H1 (cell line): Measurements from ENCODE around the gene HIBADH. TPM values are rescaled to one million over a fixed set of nuclear protein-coding genes. Genes with fewer than 3 reads are reported as not detected.

Experiments used
- CTCF ChIA-PET: fragments of 300-600 bp; sonication (Branson Sonifier 250); formaldehyde crosslinking; loops from one replicate; lab custom pipeline; 2021; ENCODE audit not compliant: partially characterized antibody; lab: Charles Lee
- POLR2A ChIA-PET: fragments of 300-600 bp; sonication (Branson Sonifier 250); formaldehyde crosslinking; loops from one replicate; lab custom pipeline; 2021; ENCODE audit warnings: inconsistent platforms; ENCODE audit not compliant: partially characterized antibody; lab: Charles Lee
- DNase-seq, 2 experiments: peaks; one replicate each; pipeline versions ENCODE4 v3.0.0 to v3.0.0-alpha.2; 2010 to 2022; ENCODE audit warnings: low spot score in 2 of 2, low read depth in 1 of 2, mixed read lengths in 1 of 2
- FAIRE-seq: peaks from 2 replicates; lab custom pipeline; 2011; peaks lifted over from hg19 to GRCh38; lab: Jason Lieb, UNC
- H2AFZ ChIP-seq: 2 replicates; pipeline ENCODE4 v1.8.1; 2012; ENCODE audit warnings: low read length, inconsistent platforms
- H2AK5ac ChIP-seq: 2 replicates; pipeline ENCODE4 v1.6.1; 2013; ENCODE audit warnings: low read depth, low read length
- H2BK120ac ChIP-seq: replicated peaks from 2 replicates; pipeline ENCODE3; 2013; ENCODE audit warnings: low read depth, low read length, inconsistent platforms
- H2BK12ac ChIP-seq: 2 replicates; pipeline ENCODE4 v1.6.1; 2013; ENCODE audit warnings: low read depth, low read length
- H2BK15ac ChIP-seq: 2 replicates; pipeline ENCODE4 v1.6.1; 2013; ENCODE audit warnings: low read length
- H2BK20ac ChIP-seq: 2 replicates; pipeline ENCODE4 v1.6.1; 2013; ENCODE audit warnings: low read length
- H2BK5ac ChIP-seq: 2 replicates; pipeline ENCODE4 v1.6.1; 2013; ENCODE audit warnings: low read depth, low read length
- H3K14ac ChIP-seq: 2 replicates; pipeline ENCODE4 v1.6.1; 2013; ENCODE audit warnings: inconsistent platforms; ENCODE audit not compliant: insufficient read length
- H3K18ac ChIP-seq: 2 replicates; pipeline ENCODE4 v1.6.1; 2013; ENCODE audit warnings: low read length; ENCODE audit errors: extremely low read depth
- H3K23ac ChIP-seq: 2 replicates; pipeline ENCODE4 v1.6.1; 2013; ENCODE audit warnings: inconsistent platforms; ENCODE audit not compliant: insufficient read length
- H3K23me2 ChIP-seq: 2 replicates; pipeline ENCODE4 v1.6.1; 2013; ENCODE audit warnings: low read depth, low read length
- H3K27ac ChIP-seq: 2 replicates; pipeline ENCODE4 v1.6.1; 2011; ENCODE audit warnings: low read depth, low read length, inconsistent platforms
- H3K27me3 ChIP-seq, 4 experiments: replicated peaks in 1 of 4; 1 replicate in 1 of 4; 2 replicates in 3 of 4; pipeline versions ENCODE4 v1.6.1 to v1.8.1; 2011 to 2013; ENCODE audit warnings: low read length in 3 of 4, mild to moderate bottlenecking in 3 of 4, inconsistent platforms in 2 of 4, mixed read lengths in 2 of 4, moderate library complexity in 1 of 4; ENCODE audit not compliant: control insufficient read depth in 3 of 4, insufficient read depth in 3 of 4; ENCODE audit errors: extremely low read depth in 1 of 4
- H3K36me3 ChIP-seq, 4 experiments: 2 replicates each; pipeline versions ENCODE4 v1.6.1 to v1.8.1; 2011 to 2013; ENCODE audit warnings: mild to moderate bottlenecking in 4 of 4, low read length in 3 of 4, moderate library complexity in 2 of 4, control low read depth in 1 of 4, inconsistent platforms in 1 of 4; ENCODE audit not compliant: insufficient read depth in 4 of 4, control insufficient read depth in 2 of 4
- H3K4ac ChIP-seq: replicated peaks from 2 replicates; pipeline ENCODE3; 2013; ENCODE audit warnings: low read length, low read depth, mixed read lengths, inconsistent platforms; ENCODE audit not compliant: insufficient read length
- H3K4me1 ChIP-seq, 4 experiments: replicated peaks in 1 of 4; 1 replicate in 1 of 4; 2 replicates in 3 of 4; pipeline versions ENCODE4 v1.6.1 to v1.8.1; 2011 to 2013; ENCODE audit warnings: low read length in 3 of 4, inconsistent platforms in 2 of 4, mixed read lengths in 1 of 4; ENCODE audit not compliant: insufficient read depth in 4 of 4, control insufficient read depth in 3 of 4
- H3K4me2 ChIP-seq, 2 experiments: 2 replicates each; pipeline versions ENCODE4 v1.6.1 to v1.8.1; 2011 to 2013; ENCODE audit warnings: low read depth in 2 of 2, low read length in 2 of 2, control low read depth in 1 of 2, inconsistent platforms in 1 of 2, mild to moderate bottlenecking in 1 of 2; ENCODE audit not compliant: insufficient read depth in 1 of 2
- H3K4me3 ChIP-seq, 4 experiments: fragments of 200-600, 300-600 bp in 1 of 4; sonication (generic), shearing (Covaris generic), sonication (Bioruptor Twin) in 1 of 4; 2 replicates each; pipeline versions ENCODE4 v1.5.1 to v1.8.1; 2011 to 2016; ENCODE audit warnings: low read length in 4 of 4, low read depth in 3 of 4, control low read depth in 2 of 4, inconsistent platforms in 2 of 4, mild to moderate bottlenecking in 2 of 4, mixed read lengths in 1 of 4, moderate library complexity in 1 of 4; ENCODE audit not compliant: insufficient read depth in 2 of 4; ENCODE audit errors: extremely low read depth in 1 of 4
- H3K56ac ChIP-seq: replicated peaks from 2 replicates; pipeline ENCODE3; 2013; ENCODE audit warnings: low read depth, mild to moderate bottlenecking, mixed read lengths, low read length, inconsistent platforms; ENCODE audit not compliant: insufficient read length
- H3K79me1 ChIP-seq: 2 replicates; pipeline ENCODE4 v1.6.1; 2013; ENCODE audit warnings: low read depth, low read length, control low read depth
- H3K79me2 ChIP-seq, 2 experiments: 2 replicates each; pipeline versions ENCODE4 v1.6.1 to v1.8.1; 2012 to 2013; ENCODE audit warnings: low read length in 2 of 2, mild to moderate bottlenecking in 2 of 2, inconsistent platforms in 1 of 2; ENCODE audit not compliant: insufficient read depth in 2 of 2, control insufficient read depth in 1 of 2
- H3K9ac ChIP-seq, 4 experiments: replicated peaks in 1 of 4; 1 replicate in 1 of 4; 2 replicates in 3 of 4; pipeline versions ENCODE4 v1.6.1 to v1.8.1; 2011 to 2013; ENCODE audit warnings: low read depth in 3 of 4, low read length in 3 of 4, control low read depth in 2 of 4, mild to moderate bottlenecking in 2 of 4, moderate library complexity in 2 of 4, inconsistent platforms in 1 of 4; ENCODE audit errors: extremely low read depth in 1 of 4
- H3K9me3 ChIP-seq, 2 experiments: 2 replicates each; pipeline versions ENCODE4 v1.6.1 to v1.8.1; 2012 to 2013; ENCODE audit warnings: mild to moderate bottlenecking in 2 of 2, moderate library complexity in 2 of 2, control low read depth in 1 of 2, inconsistent platforms in 1 of 2, low read depth in 1 of 2, low read length in 1 of 2, mixed read lengths in 1 of 2; ENCODE audit not compliant: insufficient read depth in 2 of 2
- H4K20me1 ChIP-seq, 2 experiments: replicated peaks in 1 of 2; 2 replicates each; pipeline versions ENCODE3 to v1.8.1; 2011 to 2013; ENCODE audit warnings: inconsistent platforms in 2 of 2, low read length in 2 of 2, mild to moderate bottlenecking in 1 of 2; ENCODE audit not compliant: insufficient read depth in 2 of 2, control insufficient read depth in 1 of 2
- H4K5ac ChIP-seq: 2 replicates; pipeline ENCODE4 v1.6.1; 2013; ENCODE audit warnings: low read length, low read depth, mixed read lengths, inconsistent platforms; ENCODE audit not compliant: insufficient read length
- H4K8ac ChIP-seq: 2 replicates; pipeline ENCODE4 v1.8.0; 2013; ENCODE audit warnings: mild to moderate bottlenecking, moderate library complexity, low read length, inconsistent platforms; ENCODE audit not compliant: insufficient read depth; ENCODE audit errors: extremely low read depth
- H4K91ac ChIP-seq: replicated peaks from 2 replicates; pipeline ENCODE3; 2013; ENCODE audit warnings: low read length, mixed read lengths, inconsistent platforms; ENCODE audit not compliant: insufficient read length
- RBBP5 ChIP-seq: IDR thresholded peaks from 2 replicates; pipeline ENCODE4 v1.7.1; 2012; ENCODE audit warnings: low read depth, mild to moderate bottlenecking, inconsistent platforms, low read length, moderate library complexity, borderline replicate concordance
- WGBS, 2 experiments: shearing (Covaris generic) in 1 of 2; methylation state at CpG; one replicate each; pipeline versions ENCODE4 v1.1.6 to v1.1.7; 2013 to 2015; ENCODE audit warnings: low lambda C conversion rate in 2 of 2, mixed read lengths in 2 of 2, inconsistent platforms in 1 of 2, low coverage in 1 of 2, missing lambda C conversion rate in 1 of 2; ENCODE audit not compliant: insufficient replicate concordance in 2 of 2, insufficient coverage in 1 of 2, insufficient read length in 1 of 2; ENCODE audit errors: extremely low coverage in 1 of 2, missing lambda C conversion rate in 1 of 2; 5-methylcytosine and 5-hydroxymethylcytosine counted together
- polyA plus RNA-seq, 7 experiments: library from polyadenylated mRNA; depleted of rRNA in 3 of 7; stranded (reverse) in 5 of 7; unstranded in 2 of 7; fragments of >200 nt in 5 of 7; fragments of 200-250 nt in 2 of 7; gene quantifications; 1 replicate in 5 of 7; 2 replicates in 1 of 7; 4 replicates in 1 of 7; pipeline versions ENCODE4 v1.2.1 to v1.2.3, GENCODE V29; 2011 to 2013; ENCODE audit warnings: missing spikeins in 2 of 7, mixed read lengths in 2 of 7
- total RNA-seq: library from RNA; stranded (reverse); fragmentation: NEBNext Ultra II Directional; extraction: Animal tissue kit (Norgen Biotek cat#: 25700); gene quantifications from 2 replicates; pipeline ENCODE4 v1.2.1, GENCODE V29; 2021

The HIBADH gene
- total and polyA plus RNA-seq, 2 of the 8 experiments (the other 6 are each of a cell fraction or from before 2014, with no cell fraction given): 30.1 to 39.5 TPM

GRCh38 chr7:27547401-27547800 lies 115.3 kb downstream of the HIBADH start:
- Histone ChIP-seq H2BK12ac (no peak overlapping the region), H3K23me2 (no peaks in the 10 kb centered on the region), H3K18ac (no peak overlapping the region)
- no peak for TF ChIP-seq RBBP5
- TF ChIP-seq, all 59 proteins: peak for 0
- H4K5ac ChIP-seq: no peak overlapping the region
- H4K8ac ChIP-seq: no peak overlapping the region
- no peak overlapping the region for H3K56ac ChIP-seq
- no peaks in the 10 kb centered on the region for H3K79me2 ChIP-seq
- H3K23ac ChIP-seq: no peak overlapping the region
- no peak overlapping the region for H3K4me2 ChIP-seq
- H2AK5ac ChIP-seq: no peak overlapping the region
- no peak for DNase-seq
- no peak overlapping the region for H3K14ac ChIP-seq
- H2AFZ ChIP-seq: no peak overlapping the region
- ChIA-PET POLR2A (no interaction called here), CTCF (no interaction called here)
- no peaks in the 10 kb centered on the region for H3K9me3 ChIP-seq
- no peaks in the 10 kb centered on the region for H4K20me1 ChIP-seq
- no peak overlapping the region for H2BK5ac ChIP-seq
- FAIRE-seq: no peak
- no peak overlapping the region for H4K91ac ChIP-seq
- H3K9ac ChIP-seq: no peak overlapping the region
- no peaks in the 10 kb centered on the region for H3K79me1 ChIP-seq
- peaks cover 0 to 11% (median 2%) of the 10 kb centered on the region in 4 experiments; a peak in 2 of 7 replicates for H3K4me1 ChIP-seq
- 71% methylated on average over 1 of the region's 1 CpG; no CpG with 5 or more reads in 1 of the 2 experiments for WGBS, 2 experiments
- no peak overlapping the region for H3K4ac ChIP-seq
- no peak overlapping the region for H2BK20ac ChIP-seq
- H2BK120ac ChIP-seq: no peak overlapping the region
- H3K27ac ChIP-seq: no peak overlapping the region
- no peak overlapping the region for H3K4me3 ChIP-seq
- H2BK15ac ChIP-seq: no peak overlapping the region
- no peaks in the 10 kb centered on the region for H3K36me3 ChIP-seq
- H3K27me3 ChIP-seq: no peaks in the 10 kb centered on the region
